ENCODE measurements around the gene CD248.
A peak's percentile ranks its signal among the peaks of the same experiment; 100 is the strongest.
"Not testable (repeated sequence)": the region's sequence is repeated elsewhere in the genome, so short reads cannot be mapped to it uniquely, and the experiment has no call there.

The CD248 gene

DNA sequence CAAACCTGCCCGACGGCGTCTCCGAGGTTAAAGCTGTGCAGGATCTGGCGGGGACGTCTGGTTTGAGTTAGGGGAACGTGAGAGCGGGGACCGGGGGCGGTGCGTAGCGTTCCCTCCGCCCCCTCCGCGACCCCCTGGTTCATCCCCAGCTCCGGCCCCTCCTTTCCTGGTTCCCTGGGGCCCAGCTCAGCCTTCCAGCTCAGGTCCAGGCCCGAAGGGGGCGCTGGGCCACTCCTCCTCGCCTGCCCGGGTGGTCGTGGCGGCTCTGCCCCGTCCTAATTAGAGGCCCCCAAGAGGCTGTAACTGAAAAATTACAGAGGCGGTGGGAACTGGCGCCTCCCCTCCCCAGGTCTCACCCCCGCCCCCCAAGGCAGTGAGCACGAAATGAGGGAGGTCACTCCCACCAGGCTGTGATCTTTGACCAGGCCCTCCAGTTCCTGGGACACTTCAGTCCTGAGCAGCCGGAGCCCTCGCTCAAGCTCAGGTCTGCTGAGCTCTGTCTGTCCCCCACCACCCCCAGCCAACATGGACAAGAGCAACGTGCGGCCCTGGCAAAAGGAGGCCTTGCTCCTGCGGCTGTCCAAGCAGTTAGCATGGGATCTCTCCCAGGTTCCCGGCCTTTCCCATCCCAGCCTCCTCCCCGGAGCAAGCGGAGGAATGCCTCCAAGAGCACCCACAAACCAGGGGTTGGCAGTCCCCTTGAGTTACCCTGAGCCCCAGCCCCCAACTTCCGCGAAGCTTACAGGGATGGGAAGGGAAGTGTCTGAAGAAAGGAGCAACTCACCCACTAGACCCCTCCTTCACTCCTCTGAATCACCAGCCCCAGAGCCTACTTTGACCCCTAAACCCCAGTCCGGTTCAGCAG, 3.3 kb downstream of the CD248 start:
- DNase-seq (ENCODE audit: low read depth in 2 of 2), result no peak

GRCh38 chr11:66312549-66313320, 4.1 kb downstream of the CD248 start:
- peak; percentile 94 to 96 for DNase-seq (ENCODE audit: low read depth in 2 of 2)

DNA sequence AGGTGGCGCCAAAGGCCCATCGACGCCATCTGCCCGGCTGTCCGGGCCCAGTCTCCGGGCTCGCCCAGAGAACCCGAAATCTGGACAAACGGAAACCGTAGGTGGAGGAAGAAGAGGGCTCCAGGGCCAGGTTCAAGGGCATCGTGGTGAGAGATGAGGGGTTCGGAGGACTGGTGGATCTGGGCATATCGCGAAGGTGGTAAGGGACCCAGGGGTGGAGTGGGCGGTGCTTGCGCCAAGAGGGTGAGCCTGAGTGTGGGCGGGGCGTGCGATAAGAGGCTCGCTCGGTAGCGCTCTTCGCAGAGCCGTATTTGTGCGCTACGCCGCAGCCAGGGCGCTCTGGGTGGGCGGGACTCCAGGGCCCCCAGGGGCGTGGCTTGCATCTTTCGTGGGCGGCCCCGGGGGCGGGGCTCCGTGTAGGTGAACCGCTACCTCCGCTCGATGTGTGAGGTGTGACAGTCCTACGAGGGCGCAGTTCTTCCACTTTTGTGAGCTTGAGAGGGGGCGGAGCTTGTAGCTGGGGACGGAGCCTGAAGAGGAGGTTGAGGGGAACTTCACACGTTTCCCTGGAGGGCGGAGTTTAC, 4.8 kb downstream of the CD248 start:
- DNase-seq (ENCODE audit: low read depth in 2 of 2), result peak; percentile 93 to 95

DNA sequence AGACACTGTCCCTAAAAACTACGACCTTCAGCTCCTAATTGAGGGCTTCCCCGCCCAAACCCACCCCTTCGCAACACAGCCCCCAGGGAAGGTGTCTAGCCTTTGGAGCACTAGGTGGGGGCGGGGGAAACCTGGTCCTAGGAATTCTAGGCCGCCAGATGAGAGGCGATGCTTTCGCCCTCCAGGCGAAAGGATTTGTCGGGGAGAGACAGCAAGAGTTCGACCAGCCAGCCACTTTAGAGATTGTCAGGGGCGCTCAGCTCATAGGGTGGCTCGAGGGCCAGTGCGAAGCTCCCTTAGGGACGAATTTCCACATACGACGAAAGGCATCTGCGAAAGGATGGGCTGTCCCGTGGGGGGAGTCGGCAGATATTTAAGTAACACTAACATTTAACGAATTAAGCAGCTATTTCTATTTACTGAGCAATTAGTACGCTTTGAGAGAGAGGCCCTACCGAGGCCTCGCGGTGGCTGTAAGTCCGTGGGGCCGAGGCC, 5.3 kb downstream of the CD248 start:
- no peak for DNase-seq (ENCODE audit: low read depth in 2 of 2)

DNA sequence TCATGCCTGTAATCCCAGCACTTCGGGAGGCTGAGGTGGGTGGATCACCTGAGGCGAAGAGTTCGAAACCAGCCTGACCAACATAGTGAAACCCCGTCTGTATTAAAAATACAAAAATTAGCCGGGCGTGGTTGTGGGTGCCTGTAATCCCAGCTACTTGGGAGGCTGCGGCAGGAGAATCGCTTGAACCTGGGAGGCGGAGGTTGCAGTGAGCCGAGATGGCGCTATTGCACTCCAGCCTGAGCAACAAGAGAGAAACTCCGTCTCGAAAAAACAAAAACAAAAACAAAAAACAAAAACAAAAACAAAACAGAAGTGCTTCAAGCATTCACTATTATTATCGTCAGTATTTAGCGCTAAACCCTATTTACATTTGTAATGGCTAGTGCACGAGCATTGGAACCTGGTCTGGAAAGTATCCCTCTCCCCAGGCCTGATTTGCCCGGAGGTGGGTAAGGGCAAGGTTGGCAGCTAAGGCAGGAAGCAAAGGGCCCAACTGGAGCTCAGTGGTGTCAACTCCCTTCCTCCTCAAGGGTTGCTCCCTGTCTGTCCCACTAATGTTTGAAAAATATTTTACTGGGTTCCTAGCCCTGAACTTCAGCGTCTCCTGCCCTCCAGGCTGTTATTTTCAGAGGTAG, 5.9 kb downstream of the CD248 start:
- not testable (repeated sequence) for DNase-seq (ENCODE audit: low read depth in 2 of 2)

GRCh38 chr11:66310324-66310723, 6.5 kb downstream of the CD248 start:
- DNase-seq (ENCODE audit: low read depth in 2 of 2), result no peak

DNA sequence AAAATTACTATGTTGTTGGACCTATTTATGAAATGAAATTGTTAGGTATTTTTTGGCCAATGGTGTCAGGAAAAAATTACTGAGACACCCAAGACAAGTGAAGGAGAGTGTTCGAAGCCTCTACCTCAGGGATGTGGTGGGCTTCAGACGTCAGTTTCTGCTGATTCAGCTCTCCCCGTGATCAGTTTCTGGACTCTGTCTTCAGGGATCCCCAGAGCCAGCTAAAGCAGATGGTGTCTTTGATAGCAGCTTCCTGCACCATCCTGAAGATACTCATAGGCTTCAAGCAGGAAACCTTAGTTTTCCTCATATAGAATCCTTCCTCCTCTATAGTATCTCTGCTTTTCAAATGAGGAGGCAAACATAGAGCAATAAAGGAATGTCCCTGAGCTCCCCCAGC, 7.4 kb downstream of the CD248 start:
- no peak for DNase-seq (ENCODE audit: low read depth in 2 of 2)

DNA sequence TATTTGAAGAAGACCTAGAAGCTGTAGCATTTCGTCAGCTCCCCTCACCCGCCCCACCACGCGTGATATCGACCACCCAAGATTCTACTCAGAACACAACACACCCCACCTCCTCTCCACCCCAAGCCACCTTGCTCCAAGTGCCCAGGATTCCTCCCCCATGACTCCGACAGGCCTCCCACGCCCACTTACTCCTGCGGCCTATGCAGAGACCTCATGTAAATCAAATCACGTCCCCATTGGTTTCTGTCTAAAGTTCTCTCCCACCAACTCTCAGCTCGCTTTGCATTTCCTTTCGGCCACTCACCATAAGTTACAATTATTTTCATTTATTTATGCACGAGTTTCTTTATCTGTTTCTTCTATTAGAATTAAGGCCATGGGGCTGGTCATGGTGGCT, 14.2 kb downstream of the CD248 start:
- no peak for DNase-seq (ENCODE audit: low read depth in 2 of 2)

DNA sequence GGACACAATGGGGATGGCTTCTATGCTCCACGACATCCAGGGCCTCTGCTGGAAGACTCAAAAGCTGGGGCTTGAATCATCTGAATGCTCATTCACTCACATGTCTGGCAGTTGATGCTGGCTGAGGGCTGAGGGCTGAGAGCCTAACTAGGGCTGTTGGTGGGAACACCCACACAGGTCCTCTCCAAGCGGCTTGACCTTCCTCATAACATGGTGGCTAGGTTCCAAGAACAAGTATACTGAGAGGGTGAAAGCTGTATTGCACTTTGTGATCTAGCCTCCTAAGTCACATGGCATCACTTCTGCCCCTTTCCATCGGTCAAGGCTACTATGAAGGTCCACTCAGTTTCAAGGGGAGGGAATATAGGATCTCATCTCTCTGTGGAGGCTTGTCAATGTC, 17.7 kb downstream of the CD248 start:
- DNase-seq (ENCODE audit: low read depth in 2 of 2), result no peak

- no peak for DNase-seq (ENCODE audit: low read depth in 2 of 2)
These were observed 19.2 kb downstream of the CD248 start for GRCh38 chr11:66297610-66298009.

GRCh38 chr11:66294626-66295620, 21.9 kb downstream of the CD248 start:
- DNase-seq (ENCODE audit: low read depth in 2 of 2), result no peak

DNA sequence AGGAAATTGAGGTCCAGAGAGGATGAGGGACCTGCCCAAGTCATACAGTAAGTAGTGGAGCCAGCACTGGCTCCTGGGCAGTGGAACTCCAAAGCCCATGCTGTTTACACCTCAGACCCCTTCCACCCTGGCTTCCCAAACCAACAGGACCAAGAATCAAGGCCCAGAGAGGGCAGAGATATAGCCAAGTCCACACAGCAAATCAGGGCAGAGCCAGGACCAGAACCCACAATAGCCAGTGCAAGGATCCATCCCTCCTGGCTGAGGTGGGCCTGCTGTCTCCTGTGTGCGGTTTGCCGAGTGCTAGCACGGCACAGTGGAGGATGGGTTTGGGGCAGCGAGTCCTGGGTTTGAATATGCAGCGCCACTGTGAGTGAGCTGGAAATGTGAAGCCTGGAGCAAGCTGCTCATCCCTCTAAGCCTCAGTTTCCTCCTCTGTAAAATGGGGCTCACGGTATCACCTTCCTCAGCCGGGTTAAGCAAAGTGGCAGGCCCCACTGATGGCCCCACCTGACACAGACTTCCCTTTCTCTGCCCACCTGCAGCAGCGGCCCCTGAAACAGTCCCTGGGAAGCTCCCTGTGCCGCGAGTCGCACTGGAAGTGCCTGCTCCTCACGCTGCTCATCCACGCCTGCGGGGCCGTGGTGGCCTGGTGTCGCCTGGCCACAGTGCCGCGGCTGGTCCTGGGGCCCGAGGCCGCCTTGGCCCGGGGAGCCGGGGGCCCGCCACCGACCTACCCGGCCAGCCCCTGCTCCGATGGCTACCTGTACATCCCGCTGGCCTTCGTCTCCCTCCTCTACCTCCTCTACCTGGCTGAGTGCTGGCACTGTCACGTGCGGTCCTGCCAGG, 22.8 kb downstream of the CD248 start:
- no peak for DNase-seq (ENCODE audit: low read depth in 2 of 2)

DNA sequence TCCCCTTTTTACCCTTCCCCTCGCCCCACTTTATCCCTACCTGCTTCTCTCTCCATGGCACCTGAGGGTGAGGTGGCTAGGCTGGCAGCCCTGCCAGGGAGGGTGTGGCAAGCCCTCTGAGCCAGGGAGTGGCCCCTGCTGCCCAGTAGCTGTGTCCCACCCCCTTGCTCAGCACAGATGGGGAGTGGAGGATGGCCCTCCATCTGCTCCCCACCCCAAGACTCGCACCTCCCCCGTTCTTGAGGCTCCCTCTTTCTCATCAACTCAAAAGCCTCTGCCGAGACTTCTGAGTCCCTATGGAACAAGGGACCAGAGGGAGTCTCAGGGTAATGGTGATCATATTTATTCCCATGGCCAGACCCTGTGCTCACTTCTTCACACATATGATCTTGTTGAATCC, 23.5 kb downstream of the CD248 start:
- no peak for DNase-seq (ENCODE audit: low read depth in 2 of 2)

DNA sequence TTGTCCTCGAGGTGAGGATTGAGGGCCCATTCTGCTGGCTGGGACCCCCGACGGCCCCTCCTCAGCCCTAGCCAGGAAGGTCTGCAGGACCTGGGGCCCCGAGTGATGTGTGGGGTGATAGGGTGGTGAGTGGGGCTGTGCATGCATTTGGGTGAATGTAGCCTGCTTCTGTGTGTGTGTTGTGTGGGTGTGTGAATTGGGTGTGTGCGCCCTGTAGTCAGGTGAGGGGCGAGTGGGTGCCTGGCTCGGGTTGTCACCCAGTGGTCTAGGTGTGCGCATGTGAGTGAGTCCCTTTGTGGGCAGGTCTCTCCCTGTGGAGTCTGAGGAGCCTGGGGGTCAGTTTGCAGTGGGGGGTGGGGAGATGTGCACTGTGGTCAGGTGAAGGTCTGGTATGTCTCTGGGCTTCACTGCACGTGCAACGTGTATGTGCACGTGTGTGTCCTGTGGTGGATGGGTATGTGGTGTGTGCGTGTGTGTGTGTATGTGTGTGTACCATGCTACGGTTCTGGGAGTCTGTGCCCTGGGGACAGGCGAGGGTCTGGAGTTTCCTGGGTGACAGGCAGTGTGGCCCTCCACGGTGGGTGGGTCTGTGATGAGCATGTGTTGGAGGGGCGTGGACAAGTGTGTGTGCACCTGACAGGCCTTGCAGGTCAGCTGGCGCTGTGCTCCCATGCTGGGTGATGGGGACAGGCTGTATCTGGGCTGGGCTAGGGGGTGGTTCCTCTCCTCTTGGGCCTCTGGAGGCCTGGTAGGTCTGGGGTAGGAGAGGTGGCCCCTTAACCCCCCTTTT, 24.1 kb downstream of the CD248 start:
- no peak for DNase-seq (ENCODE audit: low read depth in 2 of 2)

GRCh38 chr11:66291706-66292542, 24.9 kb downstream of the CD248 start, which contains the start of gene TMEM151A:
TSS of gene TMEM151A (plus strand) at chr11:66291894. CDS start at chr11:66292014, 120 bp downstream.
- DNase-seq (ENCODE audit: low read depth in 2 of 2), result no peak

- no peak for DNase-seq (ENCODE audit: low read depth in 2 of 2)
These were observed 25.5 kb downstream of the CD248 start for GRCh38 chr11:66291303-66291705.

- DNase-seq (ENCODE audit: low read depth in 2 of 2), result no peak
These were observed 26.6 kb downstream of the CD248 start for GRCh38 chr11:66290330-66290621.

All from stimulated activated CD4-positive, alpha-beta T cell treated with anti-CD3 and anti-CD28 coated beads, Interleukin-15, amount 100 ng/mL, for 48 hours (primary cell).